VCaP (cell line): ENCODE measurements around the gene CLOCK.

Source experiments
- H3K27ac ChIP-seq: fragments of 450-650 bp; 2 replicates; pipeline ENCODE4 v1.5.1; 2017
- CTCF ChIP-seq: fragments of 450-650 bp; conservative IDR thresholded peaks from 2 replicates; pipeline ENCODE4 v1.5.1; 2017; ENCODE audit warnings: mild to moderate bottlenecking, moderate library complexity

Gene CLOCK

DNA sequence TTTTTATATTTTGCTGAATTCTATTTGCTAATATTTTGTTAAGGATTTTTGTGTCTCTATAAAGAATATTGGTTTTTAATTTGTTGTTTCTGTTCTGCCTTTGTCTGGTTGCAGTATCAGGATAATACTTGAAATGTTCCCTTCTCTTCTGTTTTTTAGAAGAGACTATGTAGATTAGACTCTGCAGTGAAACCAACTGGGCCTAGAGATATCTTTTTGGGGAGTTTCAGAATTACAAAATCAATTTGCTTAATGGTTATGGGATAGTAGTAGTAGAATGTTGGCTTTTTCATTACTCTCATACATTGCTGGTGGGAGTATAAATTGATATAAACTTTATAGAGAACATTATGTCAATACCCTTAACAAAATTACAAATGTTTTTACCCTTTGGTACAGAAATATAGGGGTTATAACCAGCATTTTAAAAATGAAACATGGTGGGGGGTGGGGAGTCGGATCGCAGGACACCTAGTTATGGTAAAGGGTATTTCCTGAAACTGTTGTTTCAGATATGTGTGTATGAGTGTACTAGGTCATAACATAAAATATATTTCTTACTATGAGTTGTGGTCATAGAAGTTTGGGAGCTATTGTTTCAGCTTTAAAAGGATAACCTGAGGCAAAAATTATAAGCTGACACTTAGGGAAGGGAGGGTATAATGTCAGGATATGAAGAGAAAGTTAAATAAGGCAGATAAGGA, 29.0 kb downstream of the CLOCK start:
- no peak for TF ChIP-seq CTCF
- no peak overlapping the region for H3K27ac ChIP-seq

GRCh38 chr4:55512922-55513571, 33.7 kb downstream of the CLOCK start:
- no peak overlapping the region for H3K27ac ChIP-seq
- no peak for TF ChIP-seq CTCF

DNA sequence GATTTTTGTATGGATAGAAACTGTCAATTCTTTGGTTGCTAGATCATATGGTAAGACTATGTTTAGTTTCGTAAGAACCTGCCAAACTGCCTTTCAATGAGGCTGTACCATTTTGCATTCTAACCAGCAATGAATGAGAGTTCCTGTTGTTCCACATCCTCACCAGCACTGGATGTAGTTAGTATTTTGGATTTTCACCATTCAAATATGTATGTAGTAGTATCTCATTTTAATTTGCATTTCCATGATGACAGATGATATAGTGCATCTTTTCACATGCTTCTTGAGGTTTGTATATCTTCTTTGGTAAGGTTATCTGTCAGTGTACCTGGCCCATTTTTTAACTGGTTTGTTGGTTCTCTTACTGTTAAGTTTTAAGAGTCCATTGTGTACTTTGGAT, 34.6 kb downstream of the CLOCK start:
- no peak overlapping the region for H3K27ac ChIP-seq
- no peak for TF ChIP-seq CTCF

DNA sequence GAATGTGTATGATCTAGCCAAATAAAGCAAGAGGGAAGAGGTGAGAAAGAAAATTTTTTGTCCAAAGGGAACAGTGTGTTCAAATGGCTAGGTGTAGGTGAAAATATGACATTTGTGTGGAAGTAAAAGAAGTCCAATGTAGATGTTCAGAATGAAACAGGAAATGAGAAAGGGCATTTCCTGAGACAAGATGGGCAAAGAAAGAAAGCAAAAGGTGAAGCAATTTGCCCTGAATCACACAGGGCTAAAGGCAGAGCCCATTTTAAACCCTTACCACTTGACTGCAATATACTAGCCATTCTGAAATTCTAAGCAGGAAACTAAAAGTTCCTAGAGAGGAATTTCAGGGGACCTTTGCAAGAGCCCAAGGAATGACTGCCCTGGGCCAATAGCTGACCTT, 36.0 kb downstream of the CLOCK start:
- H3K27ac ChIP-seq: no peak overlapping the region
- no peak for TF ChIP-seq CTCF

- no peak overlapping the region for H3K27ac ChIP-seq
These were observed 37.4 kb downstream of the CLOCK start for GRCh38 chr4:55509266-55509665.

DNA sequence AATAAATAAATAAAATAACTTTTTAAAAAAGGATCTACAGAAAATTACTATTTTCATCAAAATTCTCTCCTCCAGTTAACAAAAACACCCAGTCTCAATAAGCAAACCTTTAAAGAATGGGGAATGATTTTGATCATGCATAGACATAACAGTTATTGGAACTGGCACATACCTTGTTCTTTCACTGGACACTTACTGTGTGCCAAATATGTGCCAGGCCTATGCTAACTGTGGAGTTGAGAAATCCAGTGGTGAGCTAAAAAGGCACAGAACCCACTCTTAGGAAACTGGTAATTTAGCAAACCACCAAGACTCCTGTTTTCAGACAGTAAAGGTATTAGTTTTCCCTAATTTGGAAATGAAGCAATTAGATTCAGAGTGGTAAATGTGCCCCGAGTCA, 39.1 kb downstream of the CLOCK start:
- TF ChIP-seq CTCF: no peak
- no peak overlapping the region for H3K27ac ChIP-seq

More at GRCh38 chr4:55509266-55509665, 37.4 kb downstream of the CLOCK start:
- no peak for TF ChIP-seq CTCF

DNA sequence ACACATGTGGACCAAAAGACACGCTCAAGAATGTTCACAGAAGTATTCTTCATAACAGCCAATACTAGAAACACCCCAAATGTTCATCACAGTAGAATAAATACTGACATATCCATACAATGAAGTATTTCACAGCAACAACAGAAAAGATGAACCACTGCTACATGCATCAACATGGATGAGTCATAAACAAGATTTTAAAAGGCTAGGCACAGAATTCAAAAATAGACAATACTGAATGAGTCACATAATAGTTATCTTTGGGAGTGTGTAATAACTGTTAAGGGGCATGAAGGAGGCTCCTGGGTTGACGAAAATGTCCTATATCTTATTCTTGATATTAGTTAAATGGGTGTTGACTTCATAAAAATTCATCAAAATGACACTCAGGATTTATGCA, 43.5 kb downstream of the CLOCK start:
- no peak for TF ChIP-seq CTCF
- no peak overlapping the region for H3K27ac ChIP-seq
